Measurements from ENCODE around the gene DDC. TPM values are rescaled to one million over a fixed set of nuclear protein-coding genes. Genes with fewer than 3 reads are reported as not detected.
A peak's percentile ranks its signal among the peaks of the same experiment; 100 is the strongest.

The DDC gene
- polyA plus RNA-seq, 2 donors: 0.18 to 0.37 TPM

DNA sequence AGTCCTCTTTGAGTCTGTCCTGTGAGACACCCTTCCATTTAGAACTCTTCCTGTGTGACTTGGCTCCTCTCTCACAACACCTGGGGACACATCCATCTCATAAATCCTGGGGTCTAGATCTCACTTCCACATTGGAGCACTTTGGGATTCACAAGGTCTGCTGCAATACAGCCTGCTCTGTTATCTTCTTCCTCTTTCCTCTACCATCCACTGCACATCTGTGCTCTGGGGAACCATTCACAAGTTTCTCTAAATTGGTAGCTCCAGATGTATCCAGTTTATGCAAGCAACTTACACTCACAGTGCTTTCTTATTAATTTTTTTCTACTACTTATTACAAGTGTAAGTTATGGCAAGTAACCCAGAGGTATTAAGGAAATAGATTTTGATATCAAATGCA is 109.5 kb downstream of the DDC start:
- Histone ChIP-seq H3K4me1 (ENCODE audit: control insufficient read depth in 2 of 2, insufficient read depth in 2 of 2, low read length in 1 of 2) (peaks cover 2% of the 10 kb centered on the region in 2 donors), H3K27me3 (ENCODE audit: control insufficient read depth in 1 of 2, insufficient read depth in 2 of 2, low read length in 2 of 2) (no peaks in the 10 kb centered on the region), H3K36me3 (ENCODE audit: control insufficient read depth in 2 of 2, insufficient read depth in 2 of 2, low read length in 1 of 2) (no peaks in the 10 kb centered on the region), H3K27ac (ENCODE audit: low read depth in 2 of 2, low read length in 1 of 2) (no peak overlapping the region), H3K9me3 (ENCODE audit: control insufficient read depth in 2 of 2, insufficient read depth in 1 of 2, low read depth in 1 of 2, low read length in 1 of 2) (no peaks in the 10 kb centered on the region), H3K4me3 (ENCODE audit: low read depth in 1 of 2, low read length in 2 of 2) (no peak overlapping the region)

DNA sequence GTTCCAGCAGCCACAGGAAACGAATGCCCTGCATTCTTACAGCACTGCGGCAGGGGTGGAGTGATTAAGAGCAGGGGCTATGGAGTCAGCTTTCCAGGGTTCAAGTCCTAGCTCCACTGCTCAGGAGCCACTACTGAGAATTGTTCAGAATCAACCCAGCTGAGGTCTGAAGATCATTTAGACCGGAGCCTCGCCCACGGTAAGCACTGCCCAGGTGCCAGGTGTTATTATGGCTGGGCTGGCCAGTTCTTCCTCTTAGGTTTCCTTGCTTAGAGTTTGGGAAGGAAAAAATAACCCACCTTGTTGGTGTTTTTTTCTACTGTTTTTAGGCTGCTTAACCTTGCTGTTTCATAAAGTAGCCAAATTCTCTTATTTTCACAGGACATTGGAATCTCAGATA is 110.2 kb downstream of the DDC start:
- 66 to 67% methylated on average over 5 of the region's 5 CpGs for WGBS, 2 donors
- H3K4me1 ChIP-seq (ENCODE audit: control insufficient read depth in 2 of 2, insufficient read depth in 2 of 2, low read length in 1 of 2): peaks cover 3 to 4% of the 10 kb centered on the region in 2 donors
- H3K27ac ChIP-seq (ENCODE audit: low read depth in 2 of 2, low read length in 1 of 2): no peak overlapping the region
- no peaks in the 10 kb centered on the region for H3K9me3 ChIP-seq (ENCODE audit: control insufficient read depth in 2 of 2, insufficient read depth in 1 of 2, low read depth in 1 of 2, low read length in 1 of 2)
- no peaks in the 10 kb centered on the region for H3K27me3 ChIP-seq (ENCODE audit: control insufficient read depth in 1 of 2, insufficient read depth in 2 of 2, low read length in 2 of 2)
- no peaks in the 10 kb centered on the region for H3K36me3 ChIP-seq (ENCODE audit: control insufficient read depth in 2 of 2, insufficient read depth in 2 of 2, low read length in 1 of 2)
- H3K4me3 ChIP-seq (ENCODE audit: low read depth in 1 of 2, low read length in 2 of 2): no peak overlapping the region

DNA sequence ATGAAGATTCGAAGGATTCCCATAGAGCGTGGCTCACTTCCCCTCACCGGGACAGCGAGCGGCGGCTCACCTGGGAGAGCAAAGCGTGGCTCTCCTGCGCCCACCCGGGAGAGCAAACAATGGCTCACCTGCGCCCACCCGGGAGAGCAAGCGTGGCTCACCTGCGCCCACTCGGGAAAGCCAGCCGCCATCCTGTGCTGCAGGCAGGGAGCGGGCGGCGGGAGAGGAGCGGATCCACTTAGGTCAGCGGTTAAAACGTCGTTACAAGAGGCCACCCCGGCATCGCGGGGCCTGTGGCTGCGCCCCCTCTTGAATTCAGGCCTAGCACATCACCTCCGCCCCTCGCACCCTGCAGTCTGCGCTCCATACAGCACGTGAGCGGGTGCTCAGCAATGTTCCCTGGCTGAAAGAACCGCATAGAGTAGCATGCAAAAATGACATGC is 114.6 kb downstream of the DDC start:
- Histone ChIP-seq H3K27ac (ENCODE audit: low read depth in 2 of 2, low read length in 1 of 2) (peak overlapping the region; percentile 81 to 90), H3K27me3 (ENCODE audit: control insufficient read depth in 1 of 2, insufficient read depth in 2 of 2, low read length in 2 of 2) (no peaks in the 10 kb centered on the region), H3K4me1 (ENCODE audit: control insufficient read depth in 2 of 2, insufficient read depth in 2 of 2, low read length in 1 of 2) (peaks cover 3 to 4% of the 10 kb centered on the region in 2 donors), H3K36me3 (ENCODE audit: control insufficient read depth in 2 of 2, insufficient read depth in 2 of 2, low read length in 1 of 2) (peaks cover 0 to 4% of the 10 kb centered on the region in 2 donors), H3K9me3 (ENCODE audit: control insufficient read depth in 2 of 2, insufficient read depth in 1 of 2, low read depth in 1 of 2, low read length in 1 of 2) (no peaks in the 10 kb centered on the region), H3K4me3 (ENCODE audit: low read depth in 1 of 2, low read length in 2 of 2) (peak overlapping the region; percentile 86 to 87)
- WGBS, 2 donors: 16 to 21% methylated on average over 32 of the region's 32 CpGs

DNA sequence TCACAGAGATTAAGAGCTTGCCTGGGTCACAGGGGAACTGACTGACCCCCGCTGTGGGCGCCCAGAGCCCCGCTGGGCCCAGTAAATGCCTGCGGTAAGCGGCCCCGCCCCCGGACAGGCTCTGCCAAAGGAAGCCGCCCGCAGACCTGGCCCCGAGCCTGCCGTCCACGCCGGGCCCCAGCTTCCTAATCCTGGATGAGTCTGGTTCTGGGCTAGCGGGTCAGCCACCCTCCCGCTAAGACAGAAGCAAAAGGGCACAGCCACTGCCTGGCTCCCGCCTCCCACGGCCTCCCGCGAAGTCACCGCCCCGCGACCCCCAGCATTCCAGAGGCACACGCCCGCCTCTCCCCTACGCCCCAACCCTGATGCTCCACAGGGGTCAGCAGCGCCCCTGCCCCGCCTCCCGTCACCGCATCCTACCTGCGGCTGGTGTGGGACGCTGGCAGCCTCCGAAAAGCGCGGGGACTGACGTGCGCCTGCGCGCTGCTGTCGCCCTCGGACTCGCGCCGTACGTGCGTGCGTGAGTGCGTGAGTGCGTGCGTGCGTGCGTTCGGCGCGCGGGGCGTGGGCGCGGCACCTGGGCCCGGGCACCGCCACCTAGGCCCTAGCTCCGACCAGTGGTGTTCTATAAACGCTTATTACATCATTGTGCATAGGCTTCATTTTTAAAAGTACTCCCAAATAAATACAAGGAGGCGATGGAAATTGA is 115.2 kb downstream of the DDC start, which contains the start of gene FIGNL1:
Gene FIGNL1, minus strand, starts transcription at position 470 of the 709 bp plus-strand sequence. CDS start 3,063 bp downstream, outside the sequence.
- no peaks in the 10 kb centered on the region for H3K9me3 ChIP-seq (ENCODE audit: control insufficient read depth in 2 of 2, insufficient read depth in 1 of 2, low read depth in 1 of 2, low read length in 1 of 2)
- 0% methylated on average over 63 of the region's 63 CpGs for WGBS, 2 donors

DNA sequence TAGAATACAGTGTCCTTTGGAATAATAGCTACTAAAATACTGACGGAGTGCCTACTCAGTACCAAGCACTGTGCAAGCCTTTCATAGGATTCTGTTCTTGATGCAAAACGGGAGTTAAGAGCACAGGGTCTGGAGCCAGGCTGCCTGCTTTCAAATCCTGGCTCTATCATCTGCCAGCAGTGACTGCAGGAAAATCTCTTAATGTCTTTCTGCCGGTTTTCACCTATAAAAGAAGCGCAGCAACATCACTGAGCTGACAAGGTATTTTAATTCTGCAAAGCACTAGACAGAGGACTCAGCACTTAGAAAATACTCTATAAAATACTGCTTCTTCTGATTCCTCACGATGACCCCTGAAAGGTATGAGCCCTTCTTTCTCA is 115.7 kb downstream of the DDC start:
- H3K27me3 ChIP-seq (ENCODE audit: control insufficient read depth in 1 of 2, insufficient read depth in 2 of 2, low read length in 2 of 2): no peaks in the 10 kb centered on the region
- peak overlapping the region; percentile 86 to 87 for H3K4me3 ChIP-seq (ENCODE audit: low read depth in 1 of 2, low read length in 2 of 2)
- H3K9me3 ChIP-seq (ENCODE audit: control insufficient read depth in 2 of 2, insufficient read depth in 1 of 2, low read depth in 1 of 2, low read length in 1 of 2): no peaks in the 10 kb centered on the region
- H3K27ac ChIP-seq (ENCODE audit: low read depth in 2 of 2, low read length in 1 of 2): peak overlapping the region; percentile 81 to 90
- peaks cover 0 to 4% of the 10 kb centered on the region in 2 donors for H3K36me3 ChIP-seq (ENCODE audit: control insufficient read depth in 2 of 2, insufficient read depth in 2 of 2, low read length in 1 of 2)
- peaks cover 3 to 4% of the 10 kb centered on the region in 2 donors for H3K4me1 ChIP-seq (ENCODE audit: control insufficient read depth in 2 of 2, insufficient read depth in 2 of 2, low read length in 1 of 2)
- WGBS, 2 donors: 6 to 8% methylated on average over 5 of the region's 5 CpGs

More for the DNA sequence above, 115.2 kb downstream of the DDC start, which contains the start of gene FIGNL1:
- Histone ChIP-seq H3K4me1 (ENCODE audit: control insufficient read depth in 2 of 2, insufficient read depth in 2 of 2, low read length in 1 of 2) (peaks cover 3 to 4% of the 10 kb centered on the region in 2 donors), H3K36me3 (ENCODE audit: control insufficient read depth in 2 of 2, insufficient read depth in 2 of 2, low read length in 1 of 2) (peaks cover 0 to 4% of the 10 kb centered on the region in 2 donors), H3K27ac (ENCODE audit: low read depth in 2 of 2, low read length in 1 of 2) (peak within 1 kb of the TSS; percentile 81 to 90), H3K4me3 (ENCODE audit: low read depth in 1 of 2, low read length in 2 of 2) (peak within 1 kb of the TSS; percentile 86 to 87), H3K27me3 (ENCODE audit: control insufficient read depth in 1 of 2, insufficient read depth in 2 of 2, low read length in 2 of 2) (no peaks in the 10 kb centered on the region)

DNA sequence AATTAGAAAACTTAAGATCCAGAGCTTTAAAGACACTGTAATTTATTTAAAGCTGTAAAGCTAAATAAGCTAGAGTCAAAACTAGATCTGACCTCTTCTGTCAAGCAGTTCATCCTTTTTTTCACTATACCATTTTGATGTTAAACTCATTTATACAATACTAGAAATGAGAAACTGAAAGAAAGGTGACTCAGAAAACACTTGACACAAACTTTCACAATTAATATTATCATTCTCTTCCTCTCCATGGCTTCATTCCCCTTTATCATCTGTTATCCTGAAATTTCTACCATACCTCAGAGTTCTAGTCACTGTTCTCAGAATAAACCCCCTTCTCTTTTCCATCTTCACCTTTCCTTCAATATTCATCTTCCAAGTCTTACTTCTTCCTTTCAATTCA is 116.4 kb downstream of the DDC start:
- no peak overlapping the region for H3K27ac ChIP-seq (ENCODE audit: low read depth in 2 of 2, low read length in 1 of 2)
- H3K9me3 ChIP-seq (ENCODE audit: control insufficient read depth in 2 of 2, insufficient read depth in 1 of 2, low read depth in 1 of 2, low read length in 1 of 2): no peaks in the 10 kb centered on the region
- H3K27me3 ChIP-seq (ENCODE audit: control insufficient read depth in 1 of 2, insufficient read depth in 2 of 2, low read length in 2 of 2): no peaks in the 10 kb centered on the region
- H3K4me1 ChIP-seq (ENCODE audit: control insufficient read depth in 2 of 2, insufficient read depth in 2 of 2, low read length in 1 of 2): peaks cover 3 to 4% of the 10 kb centered on the region in 2 donors
- H3K4me3 ChIP-seq (ENCODE audit: low read depth in 1 of 2, low read length in 2 of 2): no peak overlapping the region
- H3K36me3 ChIP-seq (ENCODE audit: control insufficient read depth in 2 of 2, insufficient read depth in 2 of 2, low read length in 1 of 2): peaks cover 0 to 4% of the 10 kb centered on the region in 2 donors

DNA sequence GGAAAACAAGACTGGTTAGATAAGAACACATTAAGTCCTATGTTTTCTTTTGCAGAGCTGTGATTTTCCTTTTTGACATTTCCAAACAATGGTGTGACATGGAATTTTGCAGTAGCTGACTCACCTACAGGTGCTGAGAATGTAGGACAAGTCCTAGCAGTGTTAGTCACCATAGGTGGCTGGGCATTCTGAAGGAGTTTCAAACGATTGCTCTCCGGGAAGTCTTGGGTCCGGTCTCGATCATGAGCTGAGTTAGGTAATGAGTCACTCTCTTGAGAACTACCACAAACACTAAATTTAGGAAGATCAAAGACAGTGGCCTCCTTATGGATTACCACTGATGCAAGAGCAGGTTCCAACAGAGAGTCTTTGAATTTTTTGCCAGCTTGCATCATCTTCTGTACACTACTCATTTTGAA is 118.7 kb downstream of the DDC start:
- no peak overlapping the region for H3K4me3 ChIP-seq (ENCODE audit: low read depth in 1 of 2, low read length in 2 of 2)
- peaks cover 3 to 4% of the 10 kb centered on the region in 2 donors for H3K4me1 ChIP-seq (ENCODE audit: control insufficient read depth in 2 of 2, insufficient read depth in 2 of 2, low read length in 1 of 2)
- WGBS, 2 donors: 42 to 51% methylated on average over 4 of the region's 4 CpGs
- no peaks in the 10 kb centered on the region for H3K27me3 ChIP-seq (ENCODE audit: control insufficient read depth in 1 of 2, insufficient read depth in 2 of 2, low read length in 2 of 2)
- no peak overlapping the region for H3K27ac ChIP-seq (ENCODE audit: low read depth in 2 of 2, low read length in 1 of 2)
- H3K36me3 ChIP-seq (ENCODE audit: control insufficient read depth in 2 of 2, insufficient read depth in 2 of 2, low read length in 1 of 2): peaks cover 0 to 4% of the 10 kb centered on the region in 2 donors
- H3K9me3 ChIP-seq (ENCODE audit: control insufficient read depth in 2 of 2, insufficient read depth in 1 of 2, low read depth in 1 of 2, low read length in 1 of 2): no peaks in the 10 kb centered on the region

DNA sequence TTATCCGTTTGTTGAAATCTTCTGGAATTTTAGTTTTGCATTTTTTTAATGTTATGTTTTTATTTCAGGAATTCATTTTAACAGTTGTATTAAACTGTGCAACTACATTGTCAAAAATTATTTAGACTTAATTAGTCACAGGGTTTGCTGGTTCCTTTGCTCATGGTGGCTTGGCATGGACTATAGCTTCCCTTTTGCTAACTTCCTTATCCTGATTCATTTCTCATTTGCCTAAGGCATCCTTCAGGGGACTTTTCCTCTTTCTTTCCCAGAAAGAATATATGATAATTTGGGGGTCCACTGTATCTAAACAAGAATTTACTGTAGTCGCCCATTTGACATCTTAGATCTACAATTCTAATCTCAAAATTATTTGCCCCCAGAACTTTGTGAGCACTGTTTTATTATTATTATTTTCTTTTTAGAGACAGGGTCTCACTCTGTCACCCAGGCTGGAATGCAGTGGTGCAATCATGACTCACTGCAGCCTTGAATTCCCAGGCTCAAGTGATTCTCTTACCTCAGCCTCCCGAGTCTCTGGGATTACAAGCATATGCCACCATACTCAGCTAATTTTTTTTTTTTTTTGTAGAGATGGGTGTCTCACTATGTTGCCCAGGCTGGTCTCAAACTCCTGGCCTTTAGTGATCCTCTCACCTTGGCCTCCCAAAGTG is 128.9 kb downstream of the DDC start:
- 82 to 84% methylated on average over 3 of the region's 3 CpGs for WGBS, 2 donors
- no peak overlapping the region for H3K4me3 ChIP-seq (ENCODE audit: low read depth in 1 of 2, low read length in 2 of 2)
- no peaks in the 10 kb centered on the region for H3K27me3 ChIP-seq (ENCODE audit: control insufficient read depth in 1 of 2, insufficient read depth in 2 of 2, low read length in 2 of 2)
- no peaks in the 10 kb centered on the region for H3K9me3 ChIP-seq (ENCODE audit: control insufficient read depth in 2 of 2, insufficient read depth in 1 of 2, low read depth in 1 of 2, low read length in 1 of 2)
- peaks cover 0 to 2% of the 10 kb centered on the region in 2 donors for H3K4me1 ChIP-seq (ENCODE audit: control insufficient read depth in 2 of 2, insufficient read depth in 2 of 2, low read length in 1 of 2)
- H3K27ac ChIP-seq (ENCODE audit: low read depth in 2 of 2, low read length in 1 of 2): no peak overlapping the region
- H3K36me3 ChIP-seq (ENCODE audit: control insufficient read depth in 2 of 2, insufficient read depth in 2 of 2, low read length in 1 of 2): peaks cover 0 to 9% of the 10 kb centered on the region in 2 donors

DNA sequence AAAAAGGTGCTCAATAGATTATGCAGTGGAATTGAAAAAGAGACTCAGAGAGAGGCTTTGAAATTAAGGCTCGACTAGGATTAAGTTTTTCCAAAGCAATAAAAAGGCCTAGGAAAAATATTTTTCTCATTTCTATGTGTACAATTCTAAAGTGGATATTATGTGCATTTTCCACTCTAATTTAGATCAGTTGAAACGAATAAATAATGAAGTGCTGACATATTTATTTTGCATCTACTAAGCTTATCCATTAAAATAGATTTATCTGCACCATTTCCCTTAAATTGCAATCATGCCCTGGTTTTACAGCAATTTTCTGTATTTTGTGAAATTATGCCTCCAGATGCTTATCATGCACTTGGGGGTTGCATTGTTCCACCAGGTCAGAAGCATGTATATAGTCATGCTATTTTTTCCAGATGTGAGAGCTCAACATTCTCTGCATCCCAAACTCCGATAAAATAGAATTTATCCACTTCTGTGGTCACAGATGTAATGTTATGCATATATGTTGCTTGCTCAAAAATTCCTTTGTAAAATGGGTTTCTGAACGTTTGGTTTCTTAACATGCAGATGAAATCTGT is 133.4 kb downstream of the DDC start:
- Histone ChIP-seq H3K27me3 (ENCODE audit: control insufficient read depth in 1 of 2, insufficient read depth in 2 of 2, low read length in 2 of 2) (no peaks in the 10 kb centered on the region), H3K4me3 (ENCODE audit: low read depth in 1 of 2, low read length in 2 of 2) (no peak overlapping the region), H3K4me1 (ENCODE audit: control insufficient read depth in 2 of 2, insufficient read depth in 2 of 2, low read length in 1 of 2) (peaks cover 0 to 2% of the 10 kb centered on the region in 2 donors), H3K9me3 (ENCODE audit: control insufficient read depth in 2 of 2, insufficient read depth in 1 of 2, low read depth in 1 of 2, low read length in 1 of 2) (no peaks in the 10 kb centered on the region), H3K27ac (ENCODE audit: low read depth in 2 of 2, low read length in 1 of 2) (no peak overlapping the region), H3K36me3 (ENCODE audit: control insufficient read depth in 2 of 2, insufficient read depth in 2 of 2, low read length in 1 of 2) (no peaks in the 10 kb centered on the region)
- WGBS, 2 donors: 70% methylated on average over 4 of the region's 4 CpGs
